HepG2 (cell line): ENCODE results near the gene THPO. TPM values are rescaled to one million over a fixed set of nuclear protein-coding genes. Genes with fewer than 3 reads are reported as not detected.

Source experiments
- ATAC-seq: fragments of 200-7000 bp; cut with Tn5 transposase; 3 replicates; pipeline ENCODE4 v1.9.1; 2020; ENCODE audit warnings: mild to moderate bottlenecking, moderate library complexity
- BruUV-seq: library from RNA; stranded (reverse); fragments of 400-500 nt; replicated peaks from 2 replicates; lab custom pipeline; 2021; lab: Mats Ljungman, UMichigan
- CTCF ChIA-PET: fragments of 300-600 bp; formaldehyde crosslinking; extraction: SDS; loops from one replicate; lab custom pipeline; 2021; ENCODE audit warnings: low total read pairs, inconsistent platforms, low intra/inter-chr PET ratio; lab: Yijun Ruan, JAX
- POLR2A ChIA-PET: fragments of 350-600 bp; sonication (Branson Sonifier 250); formaldehyde crosslinking; loops from one replicate; lab custom pipeline; 2020; ENCODE audit warnings: antibody characterized with exemption, inconsistent platforms; lab: Yijun Ruan, JAX
- DNase-seq: peaks from one replicate; pipeline ENCODE4 v3.0.0-alpha.2; 2015; ENCODE audit warnings: low spot score
- FAIRE-seq: peaks from 3 replicates; lab custom pipeline; 2011; peaks lifted over from hg19 to GRCh38; lab: Jason Lieb, UNC
- H2AFZ ChIP-seq: one replicate; pipeline ENCODE4 v1.6.1; 2011; ENCODE audit warnings: low read length, inconsistent platforms
- H3K27ac ChIP-seq: fragments of 300-600 bp; 3 replicates; pipeline ENCODE4 v1.8.0; 2011; ENCODE audit warnings: mixed run types, mild to moderate bottlenecking, mixed read lengths, low read length, inconsistent platforms; ENCODE audit not compliant: insufficient read depth; ENCODE audit errors: extremely low read length
- H3K27me3 ChIP-seq, 2 experiments: fragments of 200-600 bp in 1 of 2; 2 replicates in 1 of 2; 3 replicates in 1 of 2; pipeline versions ENCODE4 v1.6.0 to v1.8.0; 2011; ENCODE audit warnings: low read length in 2 of 2, mild to moderate bottlenecking in 2 of 2, moderate library complexity in 2 of 2, inconsistent platforms in 1 of 2; ENCODE audit not compliant: insufficient read depth in 2 of 2, control insufficient read depth in 1 of 2
- H3K36me3 ChIP-seq, 2 experiments: fragments of 200-600 bp in 1 of 2; replicated peaks in 1 of 2; 2 replicates in 1 of 2; 3 replicates in 1 of 2; pipeline versions ENCODE4 v1.5.1 to v1.8.0; 2011; ENCODE audit warnings: low read length in 2 of 2, inconsistent platforms in 1 of 2; ENCODE audit not compliant: insufficient read depth in 2 of 2, control insufficient read depth in 1 of 2
- H3K4me1 ChIP-seq: 2 replicates; pipeline ENCODE4 v1.5.1; 2012; ENCODE audit warnings: low read length, inconsistent platforms; ENCODE audit not compliant: insufficient read depth
- H3K4me2 ChIP-seq: 2 replicates; pipeline ENCODE4 v1.6.0; 2011; ENCODE audit warnings: low read depth, low read length, inconsistent platforms
- H3K4me3 ChIP-seq, 3 experiments: fragments of 200-600 bp in 1 of 3; sonication (generic), shearing (Covaris generic) in 1 of 3; replicated peaks in 1 of 3; 2 replicates each; pipeline ENCODE4 v1.5.1; 2011 to 2016; ENCODE audit warnings: low read length in 3 of 3, inconsistent platforms in 2 of 3, low read depth in 2 of 3, mild to moderate bottlenecking in 2 of 3, control low read depth in 1 of 3, mixed read lengths in 1 of 3; ENCODE audit not compliant: insufficient read depth in 1 of 3
- H3K79me2 ChIP-seq: one replicate; pipeline ENCODE4 v1.6.1; 2011; ENCODE audit warnings: low read length, inconsistent platforms; ENCODE audit not compliant: insufficient read depth
- H3K9ac ChIP-seq: 2 replicates; pipeline ENCODE4 v1.6.0; 2011; ENCODE audit warnings: mild to moderate bottlenecking, low read depth, low read length, inconsistent platforms; ENCODE audit not compliant: insufficient read depth
- H3K9me3 ChIP-seq: 2 replicates; pipeline ENCODE4 v1.5.1; 2012; ENCODE audit warnings: mild to moderate bottlenecking, low read length
- H4K20me1 ChIP-seq: 2 replicates; pipeline ENCODE4 v1.6.0; 2011; ENCODE audit warnings: inconsistent platforms, mild to moderate bottlenecking, low read length, moderate library complexity; ENCODE audit not compliant: insufficient read depth
- DNMT1 ChIP-seq: sonication (generic); formaldehyde crosslinking; IDR thresholded peaks from 2 replicates; pipeline ENCODE4 v1.5.1; 2020; ENCODE audit warnings: mild to moderate bottlenecking, missing genetic modification reagents
- GFI1 ChIP-seq: sonication (generic); formaldehyde crosslinking; IDR thresholded peaks from 2 replicates; pipeline ENCODE4 v1.5.0; 2020; ENCODE audit warnings: missing genetic modification reagents, mild to moderate bottlenecking, borderline replicate concordance
- JDP2 ChIP-seq: sonication (generic); formaldehyde crosslinking; IDR thresholded peaks from 2 replicates; pipeline ENCODE4 v1.8.1; 2022; ENCODE audit warnings: missing genetic modification reagents, borderline replicate concordance
- MAFF ChIP-seq: IDR thresholded peaks from 2 replicates; pipeline ENCODE4 v1.6.1; 2011; ENCODE audit warnings: low read depth, low read length, improper control_type of control experiment
- PAX8 ChIP-seq: sonication (generic); formaldehyde crosslinking; IDR thresholded peaks from 2 replicates; pipeline ENCODE4 v1.8.0; 2022; ENCODE audit warnings: mild to moderate bottlenecking, missing genetic modification reagents, borderline replicate concordance
- RBM22 ChIP-seq: fragments of 200-400 bp; formaldehyde crosslinking; optimal IDR thresholded peaks from 2 replicates; pipeline ENCODE3; 2017; ENCODE audit warnings: mild to moderate bottlenecking, low read length, moderate library complexity
- SIX1 ChIP-seq: sonication (generic); formaldehyde crosslinking; IDR thresholded peaks from 2 replicates; pipeline ENCODE4 v1.4.0; 2020; ENCODE audit warnings: missing genetic modification reagents, borderline replicate concordance
- SRSF1 ChIP-seq: fragments of 200-400 bp; formaldehyde crosslinking; optimal IDR thresholded peaks from 2 replicates; pipeline ENCODE3; 2017; ENCODE audit warnings: mild to moderate bottlenecking, low read depth, low read length, moderate library complexity
- TP53 ChIP-seq: sonication (generic); formaldehyde crosslinking; conservative IDR thresholded peaks from 2 replicates; pipeline ENCODE4 v1.4.0; 2020; ENCODE audit warnings: missing genetic modification reagents
- ZNF382 ChIP-seq: sonication (generic); formaldehyde crosslinking; IDR thresholded peaks from 2 replicates; pipeline ENCODE4 v1.5.0; 2020; ENCODE audit warnings: missing genetic modification reagents, mild to moderate bottlenecking, borderline replicate concordance
- ZNF7 ChIP-seq: IDR thresholded peaks from 2 replicates; pipeline ENCODE4 v1.6.1; 2016; ENCODE audit warnings: missing biosample characterization, missing genetic modification reagents
- WGBS: methylation state at CpG from one replicate; pipeline ENCODE4 v1.1.6; 2017; ENCODE audit warnings: low lambda C conversion rate; 5-methylcytosine and 5-hydroxymethylcytosine counted together
- in situ Hi-C: cut with HindIII; loops from 2 replicates; pipeline ENCODE4 v1.10.0; 2017; ENCODE audit warnings: low pct_unique_long_range_greater_than_20kb; ENCODE audit not compliant: extremely low pct_ligation_motif_present
- intact Hi-C: fragments of 100-400 bp; cut with micrococcal nuclease; formaldehyde crosslinking; loops from one replicate; pipeline ENCODE4 v1.10.0; 2022; ENCODE audit not compliant: unreplicated experiment
- polyA plus RNA-seq, 8 experiments: library from polyadenylated mRNA; depleted of rRNA in 3 of 8; stranded (reverse) in 7 of 8; unstranded in 1 of 8; fragments of >200 nt; fragmentation: Illumina TruSeq in 4 of 8; extraction: Trizol in 4 of 8; gene quantifications; 2 replicates each; pipeline versions ENCODE4 v1.2.1 to v1.2.3, GENCODE V29; 2011 to 2016; ENCODE audit warnings: low read depth in 4 of 8, missing spikeins in 1 of 8, mixed read lengths in 1 of 8; ENCODE audit not compliant: insufficient read depth in 1 of 8
- total RNA-seq, 5 experiments: library from RNA; depleted of rRNA; stranded (reverse); fragments of >200 nt; fragmentation: Illumina TruSeq; extraction: Trizol; gene quantifications; 2 replicates each; pipeline ENCODE4 v1.2.3, GENCODE V29; 2016; ENCODE audit warnings: low read depth in 1 of 5
- TF ChIP-seq, protein P1 (sequence below): sonication (generic); formaldehyde crosslinking; IDR thresholded peaks from 2 replicates; pipeline ENCODE4 v1.9.0; 2021; ENCODE audit warnings: missing genetic modification reagents, borderline replicate concordance
- TF ChIP-seq, protein P2 (sequence below): conservative IDR thresholded peaks from 2 replicates; pipeline ENCODE4 v1.6.1; 2018; ENCODE audit warnings: missing genetic modification reagents
- TF ChIP-seq, protein P3 (sequence below): sonication (generic); formaldehyde crosslinking; IDR thresholded peaks from 2 replicates; pipeline ENCODE4 v1.8.0; 2022; ENCODE audit warnings: missing genetic modification reagents, mild to moderate bottlenecking, moderate library complexity, borderline replicate concordance

THPO gene
- total and polyA plus RNA-seq, 2 of the 13 experiments (the other 11 are each of a cell fraction or from before 2014, with no cell fraction given): 2.8 to 4.8 TPM

DNA sequence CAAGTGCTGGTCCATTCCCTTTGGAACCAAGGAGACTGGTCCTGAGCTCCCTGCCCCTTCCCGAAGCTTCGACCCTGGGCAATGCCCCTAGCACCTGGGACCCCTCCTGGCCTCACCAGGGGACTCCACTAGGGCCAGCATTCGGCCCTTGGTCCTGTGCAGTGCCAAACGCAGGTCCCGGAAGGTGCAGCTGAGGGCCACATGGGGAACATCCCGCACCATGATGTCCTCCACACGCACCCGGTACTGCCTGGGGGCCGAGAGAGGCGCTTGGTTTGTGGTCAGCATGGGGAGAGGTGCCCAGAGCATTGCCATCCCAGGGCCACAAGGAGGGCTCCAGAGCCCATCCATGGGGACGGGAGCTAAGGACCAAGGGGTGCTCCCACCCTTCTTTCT is 24.5 kb downstream of the THPO start:
- no peaks in the 10 kb centered on the region for H3K9me3 ChIP-seq
- no peak overlapping the region for H3K9ac ChIP-seq
- no peak for TF ChIP-seq JDP2 (CRISPR knock-in tag)
- no peak for TF ChIP-seq ZNF7
- TF ChIP-seq SIX1 (CRISPR knock-in tag): no peak
- no peak for TF ChIP-seq GFI1 (CRISPR knock-in tag)
- TF ChIP-seq ZNF382 (CRISPR knock-in tag): no peak
- no peak for TF ChIP-seq RBM22
- no peak for TF ChIP-seq SRSF1
- TF ChIP-seq, protein P1, sequence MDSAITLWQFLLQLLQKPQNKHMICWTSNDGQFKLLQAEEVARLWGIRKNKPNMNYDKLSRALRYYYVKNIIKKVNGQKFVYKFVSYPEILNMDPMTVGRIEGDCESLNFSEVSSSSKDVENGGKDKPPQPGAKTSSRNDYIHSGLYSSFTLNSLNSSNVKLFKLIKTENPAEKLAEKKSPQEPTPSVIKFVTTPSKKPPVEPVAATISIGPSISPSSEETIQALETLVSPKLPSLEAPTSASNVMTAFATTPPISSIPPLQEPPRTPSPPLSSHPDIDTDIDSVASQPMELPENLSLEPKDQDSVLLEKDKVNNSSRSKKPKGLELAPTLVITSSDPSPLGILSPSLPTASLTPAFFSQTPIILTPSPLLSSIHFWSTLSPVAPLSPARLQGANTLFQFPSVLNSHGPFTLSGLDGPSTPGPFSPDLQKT (CRISPR knock-in tag): no peak
- TF ChIP-seq PAX8 (CRISPR knock-in tag): no peak
- TF ChIP-seq, protein P2, sequence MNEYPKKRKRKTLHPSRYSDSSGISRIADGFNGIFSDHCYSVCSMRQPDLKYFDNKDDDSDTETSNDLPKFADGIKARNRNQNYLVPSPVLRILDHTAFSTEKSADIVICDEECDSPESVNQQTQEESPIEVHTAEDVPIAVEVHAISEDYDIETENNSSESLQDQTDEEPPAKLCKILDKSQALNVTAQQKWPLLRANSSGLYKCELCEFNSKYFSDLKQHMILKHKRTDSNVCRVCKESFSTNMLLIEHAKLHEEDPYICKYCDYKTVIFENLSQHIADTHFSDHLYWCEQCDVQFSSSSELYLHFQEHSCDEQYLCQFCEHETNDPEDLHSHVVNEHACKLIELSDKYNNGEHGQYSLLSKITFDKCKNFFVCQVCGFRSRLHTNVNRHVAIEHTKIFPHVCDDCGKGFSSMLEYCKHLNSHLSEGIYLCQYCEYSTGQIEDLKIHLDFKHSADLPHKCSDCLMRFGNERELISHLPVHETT (CRISPR knock-in tag): no peak
- no peak for TF ChIP-seq MAFF
- TF ChIP-seq, protein P3, sequence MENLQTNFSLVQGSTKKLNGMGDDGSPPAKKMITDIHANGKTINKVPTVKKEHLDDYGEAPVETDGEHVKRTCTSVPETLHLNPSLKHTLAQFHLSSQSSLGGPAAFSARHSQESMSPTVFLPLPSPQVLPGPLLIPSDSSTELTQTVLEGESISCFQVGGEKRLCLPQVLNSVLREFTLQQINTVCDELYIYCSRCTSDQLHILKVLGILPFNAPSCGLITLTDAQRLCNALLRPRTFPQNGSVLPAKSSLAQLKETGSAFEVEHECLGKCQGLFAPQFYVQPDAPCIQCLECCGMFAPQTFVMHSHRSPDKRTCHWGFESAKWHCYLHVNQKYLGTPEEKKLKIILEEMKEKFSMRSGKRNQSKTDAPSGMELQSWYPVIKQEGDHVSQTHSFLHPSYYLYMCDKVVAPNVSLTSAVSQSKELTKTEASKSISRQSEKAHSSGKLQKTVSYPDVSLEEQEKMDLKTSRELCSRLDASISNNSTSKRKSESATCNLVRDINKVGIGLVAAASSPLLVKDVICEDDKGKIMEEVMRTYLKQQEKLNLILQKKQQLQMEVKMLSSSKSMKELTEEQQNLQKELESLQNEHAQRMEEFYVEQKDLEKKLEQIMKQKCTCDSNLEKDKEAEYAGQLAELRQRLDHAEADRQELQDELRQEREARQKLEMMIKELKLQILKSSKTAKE (CRISPR knock-in tag): no peak
- no peak for TF ChIP-seq TP53 (CRISPR knock-in tag)
- TF ChIP-seq DNMT1 (CRISPR knock-in tag): no peak
- H3K79me2 ChIP-seq: no peaks in the 10 kb centered on the region
- in situ Hi-C loops: loop anchor here (5.0 kb wide), 1 partner anchor 189 kb away; no protein-coding TSS in a partner anchor
- CTCF ChIA-PET: interaction anchor here (1.6 to 2.1 kb wide), 2 partner anchors 18 to 190 kb away, joined by 5 to 7 read pairs; no protein-coding TSS in a partner anchor
- H3K4me1 ChIP-seq: peaks cover 23% of the 10 kb centered on the region
- DNase-seq (no peak), FAIRE-seq (no peak), ATAC-seq (no peak)
- no peaks in the 10 kb centered on the region for H3K27me3 ChIP-seq
- POLR2A ChIA-PET: interaction anchor here (1.3 kb wide), 1 partner anchor 9 kb away, joined by 5 read pairs; no protein-coding TSS in a partner anchor
- intact Hi-C loops: no loop called here
- no peaks in the 10 kb centered on the region for H4K20me1 ChIP-seq
- no peak overlapping the region for H3K4me3 ChIP-seq
- no TSS peak for BruUV-seq
- H3K4me2 ChIP-seq: no peak overlapping the region
- H2AFZ ChIP-seq: no peak overlapping the region
- no CpG with 5 or more reads among the region's 11 CpGs for WGBS
- peaks cover 15 to 58% of the 10 kb centered on the region in 2 experiments; a peak in 4 of 5 replicates for H3K36me3 ChIP-seq
- no peak overlapping the region for H3K27ac ChIP-seq
